Breast epithelium (tissue), 4 donors: Measurements from ENCODE around the gene STAG1. TPM values are rescaled to one million over a fixed set of nuclear protein-coding genes. Genes with fewer than 3 reads are reported as not detected.

Source experiments
- DNase-seq, 2 donors: peaks; one replicate each; pipeline ENCODE4 v3.0.0-alpha.2; 2019; ENCODE audit warnings: low spot score in 2 of 2
- H3K27ac ChIP-seq, 2 donors: fragments of 200-600 bp; sonication (generic) in 1 of 2; one replicate each; pipeline ENCODE4 v1.5.1; 2016 to 2019; ENCODE audit warnings: mild to moderate bottlenecking in 1 of 2
- H3K27me3 ChIP-seq, 2 donors: fragments of 200-600 bp; sonication (generic) in 1 of 2; one replicate each; pipeline versions ENCODE4 v1.5.1 to v1.6.0; 2017 to 2019; ENCODE audit warnings: control low read depth in 1 of 2, mild to moderate bottlenecking in 1 of 2
- H3K36me3 ChIP-seq: fragments of 200-600 bp; one replicate; pipeline ENCODE4 v1.5.1; 2019
- H3K4me1 ChIP-seq, 2 donors: fragments of 200-600 bp; sonication (generic); one replicate each; pipeline ENCODE4 v1.5.1; 2016 to 2019; ENCODE audit warnings: control low read depth in 1 of 2
- H3K4me3 ChIP-seq, 3 donors: fragments of 200-600 bp; sonication (generic); 1 replicate in 2 of 3; 2 replicates in 1 of 3; pipeline ENCODE4 v1.5.1; 2016 to 2019; ENCODE audit warnings: mild to moderate bottlenecking in 3 of 3, moderate library complexity in 2 of 3
- H3K9me3 ChIP-seq, 2 donors: fragments of 200-600 bp; sonication (generic) in 1 of 2; one replicate each; pipeline ENCODE4 v1.5.1; 2016 to 2019; ENCODE audit warnings: control low read depth in 1 of 2
- POLR2A ChIP-seq: fragments of 450-650 bp; IDR thresholded peaks from one replicate; pipeline ENCODE4 v1.6.1; 2016; ENCODE audit warnings: antibody characterized with exemption, mild to moderate bottlenecking, moderate library complexity
- POLR2AphosphoS5 ChIP-seq, 3 donors: sonication (generic); formaldehyde crosslinking; IDR thresholded peaks; one replicate each; pipeline ENCODE4 v1.6.1; 2017; ENCODE audit warnings: antibody characterized with exemption in 3 of 3
- intact Hi-C: fragments of 100-400 bp; cut with DNase I; formaldehyde crosslinking; loops from one replicate; pipeline ENCODE4 v1.15.1; 2023; ENCODE audit warnings: low total_unique reads
- total RNA-seq, 3 donors: library from RNA; depleted of rRNA; stranded (reverse); fragments of >200 nt; gene quantifications; one replicate each; pipeline ENCODE4 v1.1.0, GENCODE V29; 2016
- TF ChIP-seq, protein P1 (sequence below), 3 donors: fragments of 450-650 bp; IDR thresholded peaks; one replicate each; pipeline ENCODE4 v1.5.1; 2016 to 2017; ENCODE audit warnings: antibody characterized with exemption in 3 of 3, mild to moderate bottlenecking in 3 of 3, moderate library complexity in 3 of 3

STAG1 gene
- total RNA-seq, 3 donors from 2014 or later, result 54.4 to 83.7 (median 73.7) TPM

DNA sequence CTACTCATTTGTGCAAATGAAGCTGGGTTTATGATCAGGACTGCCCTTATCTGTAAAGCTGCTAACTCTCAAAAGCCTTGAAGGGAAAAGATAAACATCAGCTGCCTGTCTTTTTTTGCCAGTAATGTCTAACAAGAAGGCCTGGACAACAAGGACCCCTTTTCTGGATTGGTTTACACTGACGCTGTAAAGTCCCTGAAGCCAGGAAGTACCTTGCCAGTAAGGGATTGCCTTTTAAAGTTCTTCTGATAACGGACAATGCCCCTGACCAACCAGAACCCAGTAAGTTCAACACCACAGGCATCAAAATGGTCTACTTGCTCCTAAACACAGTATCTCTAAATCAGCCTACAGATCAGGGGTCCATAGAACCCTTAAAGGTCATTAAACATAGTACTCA lies 324.0 kb downstream of the STAG1 start:
- TF ChIP-seq POLR2A (no peak), POLR2AphosphoS5 (IDR thresholded peaks at IDR 0.05) (no peak)
- TF ChIP-seq, protein P1, sequence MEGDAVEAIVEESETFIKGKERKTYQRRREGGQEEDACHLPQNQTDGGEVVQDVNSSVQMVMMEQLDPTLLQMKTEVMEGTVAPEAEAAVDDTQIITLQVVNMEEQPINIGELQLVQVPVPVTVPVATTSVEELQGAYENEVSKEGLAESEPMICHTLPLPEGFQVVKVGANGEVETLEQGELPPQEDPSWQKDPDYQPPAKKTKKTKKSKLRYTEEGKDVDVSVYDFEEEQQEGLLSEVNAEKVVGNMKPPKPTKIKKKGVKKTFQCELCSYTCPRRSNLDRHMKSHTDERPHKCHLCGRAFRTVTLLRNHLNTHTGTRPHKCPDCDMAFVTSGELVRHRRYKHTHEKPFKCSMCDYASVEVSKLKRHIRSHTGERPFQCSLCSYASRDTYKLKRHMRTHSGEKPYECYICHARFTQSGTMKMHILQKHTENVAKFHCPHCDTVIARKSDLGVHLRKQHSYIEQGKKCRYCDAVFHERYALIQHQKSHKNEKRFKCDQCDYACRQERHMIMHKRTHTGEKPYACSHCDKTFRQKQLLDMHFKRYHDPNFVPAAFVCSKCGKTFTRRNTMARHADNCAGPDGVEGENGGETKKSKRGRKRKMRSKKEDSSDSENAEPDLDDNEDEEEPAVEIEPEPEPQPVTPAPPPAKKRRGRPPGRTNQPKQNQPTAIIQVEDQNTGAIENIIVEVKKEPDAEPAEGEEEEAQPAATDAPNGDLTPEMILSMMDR (IDR thresholded peaks at IDR 0.05), result no peak
- intact Hi-C loops, result no loop called here
- Histone ChIP-seq H3K4me3 (no peak overlapping the region), H3K27me3 (no peaks in the 10 kb centered on the region), H3K4me1 (no peaks in the 10 kb centered on the region), H3K9me3 (no peaks in the 10 kb centered on the region), H3K27ac (no peak overlapping the region), H3K36me3 (no peaks in the 10 kb centered on the region)
- no peak for DNase-seq

DNA sequence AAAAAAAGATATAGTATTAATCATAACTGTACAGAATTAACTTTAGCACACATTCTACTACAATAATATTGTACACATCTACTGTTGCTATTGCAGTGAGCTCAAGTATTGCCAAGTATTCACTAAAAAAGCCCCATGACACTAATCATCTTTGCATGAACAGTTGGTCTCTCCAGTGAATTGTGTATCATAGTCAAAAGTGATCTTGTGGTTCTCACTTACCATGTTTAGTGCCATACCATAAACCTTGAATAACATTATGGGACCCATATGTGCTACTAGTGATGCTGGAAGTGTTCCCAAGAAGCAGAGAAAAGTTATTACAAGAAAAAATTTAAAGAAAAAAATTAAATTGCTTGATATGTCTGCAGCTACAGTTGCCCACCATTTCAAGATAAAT lies 324.9 kb downstream of the STAG1 start:
- H3K36me3 ChIP-seq, result no peaks in the 10 kb centered on the region
- TF ChIP-seq, protein P1 (IDR thresholded peaks at IDR 0.05), result no peak
- TF ChIP-seq POLR2A (no peak), POLR2AphosphoS5 (IDR thresholded peaks at IDR 0.05) (no peak)
- H3K9me3 ChIP-seq, result no peaks in the 10 kb centered on the region
- no peak for DNase-seq
- no peaks in the 10 kb centered on the region for H3K4me1 ChIP-seq
- no peak overlapping the region for H3K4me3 ChIP-seq
- H3K27me3 ChIP-seq, result no peaks in the 10 kb centered on the region
- no peak overlapping the region for H3K27ac ChIP-seq
- intact Hi-C loops, result no loop called here

DNA sequence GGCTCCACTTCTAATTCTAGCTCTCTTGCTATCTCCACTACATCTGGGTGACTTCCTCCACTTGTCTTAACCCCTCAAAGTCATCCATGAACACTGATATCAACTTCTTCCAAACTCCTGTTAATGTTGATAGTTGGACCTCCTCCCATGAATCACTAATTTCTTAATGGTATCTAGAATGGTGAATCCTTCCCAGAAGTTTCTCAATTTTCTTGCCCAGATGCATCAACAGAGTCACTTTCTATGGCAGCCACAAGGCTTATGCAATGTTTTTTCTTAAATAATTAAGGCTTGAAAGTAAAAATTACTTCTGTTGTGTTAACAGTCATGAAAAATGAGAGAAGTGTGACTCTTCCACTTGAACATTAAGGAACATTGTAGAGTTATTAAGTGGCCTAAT lies 337.7 kb downstream of the STAG1 start:
- no peaks in the 10 kb centered on the region for H3K36me3 ChIP-seq
- intact Hi-C loops, result no loop called here
- no peaks in the 10 kb centered on the region for H3K27me3 ChIP-seq

DNA sequence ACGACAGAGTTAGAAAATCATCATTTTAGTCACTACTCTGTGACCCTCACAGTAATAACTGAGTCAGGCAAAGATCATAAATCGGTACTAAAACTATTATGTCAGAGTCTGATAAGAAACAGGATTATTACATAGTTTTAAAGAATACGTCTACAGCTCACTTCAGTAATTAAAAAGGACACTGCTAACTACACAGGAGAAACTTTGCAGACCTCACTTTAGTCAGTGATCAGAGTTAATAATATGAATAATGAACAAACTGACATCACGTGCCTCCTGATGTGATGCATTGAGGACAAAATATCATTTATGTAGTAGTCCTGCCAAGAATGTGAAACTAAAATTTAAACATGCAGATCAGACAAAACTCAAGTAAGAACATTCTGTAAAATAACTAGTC lies 339.9 kb downstream of the STAG1 start:
- intact Hi-C loops, result no loop called here
- Histone ChIP-seq H3K36me3 (no peaks in the 10 kb centered on the region), H3K4me3 (no peak overlapping the region), H3K27ac (no peak overlapping the region), H3K4me1 (no peaks in the 10 kb centered on the region), H3K9me3 (no peaks in the 10 kb centered on the region), H3K27me3 (no peaks in the 10 kb centered on the region)
- DNase-seq, result no peak
- TF ChIP-seq POLR2AphosphoS5 (IDR thresholded peaks at IDR 0.05) (no peak), POLR2A (no peak)
- TF ChIP-seq, protein P1 (IDR thresholded peaks at IDR 0.05), result no peak

More for the DNA sequence above, 337.7 kb downstream of the STAG1 start:
- no peak for DNase-seq
- Histone ChIP-seq H3K4me3 (no peak overlapping the region), H3K4me1 (no peaks in the 10 kb centered on the region), H3K9me3 (no peaks in the 10 kb centered on the region), H3K27ac (no peak overlapping the region)
- TF ChIP-seq POLR2AphosphoS5 (IDR thresholded peaks at IDR 0.05) (no peak), POLR2A (no peak)
- TF ChIP-seq, protein P1 (IDR thresholded peaks at IDR 0.05), result no peak

DNA sequence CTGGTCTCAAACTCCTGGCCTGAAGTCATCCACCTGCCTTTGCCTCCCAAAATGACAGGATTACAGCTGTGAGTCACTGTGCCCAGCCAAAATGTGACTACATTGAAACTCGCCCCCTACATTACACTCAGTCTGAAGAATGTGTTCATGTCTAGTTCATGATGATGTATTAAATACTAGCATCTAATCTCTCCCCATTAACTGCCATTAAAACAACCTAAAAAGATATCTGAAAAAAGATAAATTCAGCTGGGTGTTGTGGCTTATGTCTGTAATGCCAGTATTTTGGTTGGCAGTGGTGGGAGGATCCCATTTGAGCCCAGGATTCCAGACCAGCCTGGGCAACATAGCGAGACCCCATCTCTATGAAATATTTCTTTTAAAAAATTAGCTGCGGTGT lies 342.6 kb downstream of the STAG1 start:
- Histone ChIP-seq H3K4me1 (no peaks in the 10 kb centered on the region), H3K9me3 (no peaks in the 10 kb centered on the region), H3K36me3 (no peaks in the 10 kb centered on the region), H3K4me3 (no peak overlapping the region), H3K27ac (no peak overlapping the region), H3K27me3 (no peaks in the 10 kb centered on the region)
- intact Hi-C loops, result no loop called here
- DNase-seq, result no peak
- TF ChIP-seq POLR2A (no peak), POLR2AphosphoS5 (IDR thresholded peaks at IDR 0.05) (no peak)
- TF ChIP-seq, protein P1 (IDR thresholded peaks at IDR 0.05), result no peak
